Lower leg skin (tissue), 3 donors: Measurements from ENCODE around the gene FEM1B.

Experiments used
- POLR2A ChIP-seq, 2 donors: fragments of 450-650 bp; IDR thresholded peaks; one replicate each; pipeline ENCODE4 v1.6.1; 2016 to 2017; ENCODE audit warnings: antibody characterized with exemption in 2 of 2, mild to moderate bottlenecking in 1 of 2, moderate library complexity in 1 of 2
- TF ChIP-seq, protein P1 (sequence below), 3 donors: fragments of 450-650 bp; IDR thresholded peaks; one replicate each; pipeline ENCODE4 v1.5.1; 2016; ENCODE audit warnings: antibody characterized with exemption in 3 of 3, mild to moderate bottlenecking in 3 of 3, moderate library complexity in 2 of 3

DNA sequence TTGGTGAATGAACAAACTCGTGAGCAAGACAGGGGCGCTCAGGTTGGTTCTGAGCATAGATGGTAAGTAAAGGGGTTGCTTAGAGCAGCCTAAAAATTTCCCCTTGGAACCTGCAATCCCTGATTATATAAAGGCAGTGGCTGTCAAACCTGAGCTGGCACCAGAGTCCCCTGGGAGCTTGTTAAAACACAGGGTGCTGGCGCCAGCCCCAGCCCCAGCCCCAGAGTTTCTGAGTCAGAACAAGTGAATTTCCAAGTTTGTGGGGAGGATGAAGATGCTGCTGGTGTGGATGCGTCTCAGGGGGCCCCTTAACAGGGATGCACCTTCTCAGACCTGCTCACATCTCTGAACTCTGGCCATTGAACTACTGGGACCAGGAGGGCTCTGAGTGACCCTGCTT is 48.2 kb downstream of the FEM1B start:
- no peak for TF ChIP-seq POLR2A (IDR thresholded peaks at IDR 0.05)
- TF ChIP-seq, protein P1, sequence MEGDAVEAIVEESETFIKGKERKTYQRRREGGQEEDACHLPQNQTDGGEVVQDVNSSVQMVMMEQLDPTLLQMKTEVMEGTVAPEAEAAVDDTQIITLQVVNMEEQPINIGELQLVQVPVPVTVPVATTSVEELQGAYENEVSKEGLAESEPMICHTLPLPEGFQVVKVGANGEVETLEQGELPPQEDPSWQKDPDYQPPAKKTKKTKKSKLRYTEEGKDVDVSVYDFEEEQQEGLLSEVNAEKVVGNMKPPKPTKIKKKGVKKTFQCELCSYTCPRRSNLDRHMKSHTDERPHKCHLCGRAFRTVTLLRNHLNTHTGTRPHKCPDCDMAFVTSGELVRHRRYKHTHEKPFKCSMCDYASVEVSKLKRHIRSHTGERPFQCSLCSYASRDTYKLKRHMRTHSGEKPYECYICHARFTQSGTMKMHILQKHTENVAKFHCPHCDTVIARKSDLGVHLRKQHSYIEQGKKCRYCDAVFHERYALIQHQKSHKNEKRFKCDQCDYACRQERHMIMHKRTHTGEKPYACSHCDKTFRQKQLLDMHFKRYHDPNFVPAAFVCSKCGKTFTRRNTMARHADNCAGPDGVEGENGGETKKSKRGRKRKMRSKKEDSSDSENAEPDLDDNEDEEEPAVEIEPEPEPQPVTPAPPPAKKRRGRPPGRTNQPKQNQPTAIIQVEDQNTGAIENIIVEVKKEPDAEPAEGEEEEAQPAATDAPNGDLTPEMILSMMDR (IDR thresholded peaks at IDR 0.05), result no peak
